ENCODE data around the gene PIGP. TPM values are rescaled to one million over a fixed set of nuclear protein-coding genes. Genes with fewer than 3 reads are reported as not detected.

PIGP gene
- total and polyA plus RNA-seq, 2 of the 13 experiments (the other 11 are each of a cell fraction or from before 2014, with no cell fraction given): 14.8 to 33.4 TPM

DNA sequence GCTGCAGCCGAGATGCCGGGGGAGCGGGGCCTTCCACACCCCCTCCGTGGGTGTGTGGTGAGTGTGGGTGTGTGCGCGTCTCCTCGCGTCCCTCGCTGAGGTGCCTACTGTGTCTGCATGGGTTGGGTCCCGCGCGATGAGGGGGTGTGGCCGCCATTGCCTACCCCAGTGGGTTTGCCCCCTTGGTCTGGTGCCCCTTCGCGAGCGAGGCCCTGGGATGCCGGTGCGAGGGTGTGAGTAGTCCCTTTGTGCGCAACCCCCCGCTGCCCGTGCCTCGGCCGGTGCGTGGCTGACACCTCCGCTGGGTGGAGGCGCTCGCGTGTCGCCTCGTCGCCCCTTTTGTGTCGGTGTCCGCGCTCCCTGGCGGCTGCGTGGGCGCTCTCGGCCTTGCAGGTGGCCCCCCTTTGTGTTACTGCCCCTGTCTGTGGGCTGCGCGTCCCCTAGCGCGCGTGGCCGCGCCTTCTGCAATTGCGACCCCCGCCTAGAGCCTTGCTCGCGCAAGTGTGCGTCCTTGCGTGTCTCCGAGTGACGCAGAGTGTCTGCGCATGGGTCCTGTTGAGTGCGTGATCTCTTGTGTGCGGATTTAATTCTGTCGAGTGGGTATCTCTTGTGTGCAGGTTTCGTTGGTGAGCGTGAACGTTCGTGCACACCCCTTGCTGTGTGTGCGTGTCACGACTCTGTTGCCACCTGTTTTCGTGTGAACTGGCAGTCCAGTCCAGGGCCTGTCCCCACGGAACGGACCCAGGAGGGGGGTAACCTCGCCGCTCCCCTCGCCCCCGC, 736 bp upstream of the PIGP start (continued):
- TF ChIP-seq ARNT2 (CRISPR knock-in tag; IDR thresholded peaks at IDR 0.05; ENCODE audit: low read depth): no peak
- no peak for TF ChIP-seq HNRNPK (IDR thresholded peaks at IDR 0.05; ENCODE audit: low read depth, low read length, poor library complexity, severe bottlenecking)
- no peak for TF ChIP-seq ZSCAN31 (CRISPR knock-in tag; IDR thresholded peaks at IDR 0.05; ENCODE audit: low read depth)
- no peak for TF ChIP-seq GPN1 (CRISPR knock-in tag; IDR thresholded peaks at IDR 0.05; ENCODE audit: borderline replicate concordance)
- no peak for TF ChIP-seq ZNF841 (CRISPR knock-in tag; IDR thresholded peaks at IDR 0.05; ENCODE audit: borderline replicate concordance)
- TF ChIP-seq, protein P1, sequence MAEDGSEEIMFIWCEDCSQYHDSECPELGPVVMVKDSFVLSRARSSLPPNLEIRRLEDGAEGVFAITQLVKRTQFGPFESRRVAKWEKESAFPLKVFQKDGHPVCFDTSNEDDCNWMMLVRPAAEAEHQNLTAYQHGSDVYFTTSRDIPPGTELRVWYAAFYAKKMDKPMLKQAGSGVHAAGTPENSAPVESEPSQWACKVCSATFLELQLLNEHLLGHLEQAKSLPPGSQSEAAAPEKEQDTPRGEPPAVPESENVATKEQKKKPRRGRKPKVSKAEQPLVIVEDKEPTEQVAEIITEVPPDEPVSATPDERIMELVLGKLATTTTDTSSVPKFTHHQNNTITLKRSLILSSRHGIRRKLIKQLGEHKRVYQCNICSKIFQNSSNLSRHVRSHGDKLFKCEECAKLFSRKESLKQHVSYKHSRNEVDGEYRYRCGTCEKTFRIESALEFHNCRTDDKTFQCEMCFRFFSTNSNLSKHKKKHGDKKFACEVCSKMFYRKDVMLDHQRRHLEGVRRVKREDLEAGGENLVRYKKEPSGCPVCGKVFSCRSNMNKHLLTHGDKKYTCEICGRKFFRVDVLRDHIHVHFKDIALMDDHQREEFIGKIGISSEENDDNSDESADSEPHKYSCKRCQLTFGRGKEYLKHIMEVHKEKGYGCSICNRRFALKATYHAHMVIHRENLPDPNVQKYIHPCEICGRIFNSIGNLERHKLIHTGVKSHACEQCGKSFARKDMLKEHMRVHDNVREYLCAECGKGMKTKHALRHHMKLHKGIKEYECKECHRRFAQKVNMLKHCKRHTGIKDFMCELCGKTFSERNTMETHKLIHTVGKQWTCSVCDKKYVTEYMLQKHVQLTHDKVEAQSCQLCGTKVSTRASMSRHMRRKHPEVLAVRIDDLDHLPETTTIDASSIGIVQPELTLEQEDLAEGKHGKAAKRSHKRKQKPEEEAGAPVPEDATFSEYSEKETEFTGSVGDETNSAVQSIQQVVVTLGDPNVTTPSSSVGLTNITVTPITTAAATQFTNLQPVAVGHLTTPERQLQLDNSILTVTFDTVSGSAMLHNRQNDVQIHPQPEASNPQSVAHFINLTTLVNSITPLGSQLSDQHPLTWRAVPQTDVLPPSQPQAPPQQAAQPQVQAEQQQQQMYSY (CRISPR knock-in tag; IDR thresholded peaks at IDR 0.05): no peak
- TF ChIP-seq XBP1 (CRISPR knock-in tag; IDR thresholded peaks at IDR 0.05): no peak
- no peak for TF ChIP-seq ZNF878 (CRISPR knock-in tag; IDR thresholded peaks at IDR 0.05)
- no peak; the same call in 1 of the 2 replicates for TF ChIP-seq TAF1 (CRISPR knock-in tag; IDR thresholded peaks at IDR 0.05)
- TF ChIP-seq, protein P2, sequence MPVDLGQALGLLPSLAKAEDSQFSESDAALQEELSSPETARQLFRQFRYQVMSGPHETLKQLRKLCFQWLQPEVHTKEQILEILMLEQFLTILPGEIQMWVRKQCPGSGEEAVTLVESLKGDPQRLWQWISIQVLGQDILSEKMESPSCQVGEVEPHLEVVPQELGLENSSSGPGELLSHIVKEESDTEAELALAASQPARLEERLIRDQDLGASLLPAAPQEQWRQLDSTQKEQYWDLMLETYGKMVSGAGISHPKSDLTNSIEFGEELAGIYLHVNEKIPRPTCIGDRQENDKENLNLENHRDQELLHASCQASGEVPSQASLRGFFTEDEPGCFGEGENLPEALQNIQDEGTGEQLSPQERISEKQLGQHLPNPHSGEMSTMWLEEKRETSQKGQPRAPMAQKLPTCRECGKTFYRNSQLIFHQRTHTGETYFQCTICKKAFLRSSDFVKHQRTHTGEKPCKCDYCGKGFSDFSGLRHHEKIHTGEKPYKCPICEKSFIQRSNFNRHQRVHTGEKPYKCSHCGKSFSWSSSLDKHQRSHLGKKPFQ (CRISPR knock-in tag; IDR thresholded peaks at IDR 0.05; ENCODE audit: insufficient replicate concordance): no peak
- TF ChIP-seq REL (CRISPR knock-in tag; conservative IDR thresholded peaks at IDR 0.05): 0 out of 2 replicates have a peak, but pooled peaks have one; percentile 47
- no peak for TF ChIP-seq NPAS2 (CRISPR knock-in tag; IDR thresholded peaks at IDR 0.05; ENCODE audit: borderline replicate concordance)
- TF ChIP-seq, protein P3, sequence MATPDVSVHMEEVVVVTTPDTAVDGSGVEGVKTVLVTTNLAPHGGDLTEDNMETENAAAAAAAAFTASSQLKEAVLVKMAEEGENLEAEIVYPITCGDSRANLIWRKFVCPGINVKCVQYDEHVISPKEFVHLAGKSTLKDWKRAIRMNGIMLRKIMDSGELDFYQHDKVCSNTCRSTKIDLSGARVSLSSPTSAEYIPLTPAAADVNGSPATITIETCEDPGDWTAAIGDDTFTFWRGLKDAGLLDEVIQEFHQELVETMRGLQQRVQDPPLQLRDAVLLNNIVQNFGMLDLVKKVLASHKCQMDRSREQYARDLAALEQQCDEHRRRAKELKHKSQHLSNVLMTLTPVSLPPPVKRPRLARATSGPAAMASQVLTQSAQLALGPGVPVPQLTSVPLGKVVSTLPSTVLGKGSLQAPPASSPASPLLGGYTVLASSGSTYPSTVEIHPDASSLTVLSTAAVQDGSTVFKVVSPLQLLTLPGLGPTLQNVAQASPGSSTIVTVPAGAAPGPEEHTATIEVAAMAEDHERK (CRISPR knock-in tag; IDR thresholded peaks at IDR 0.05; ENCODE audit: low read depth): no peak
- TF ChIP-seq, protein P4, sequence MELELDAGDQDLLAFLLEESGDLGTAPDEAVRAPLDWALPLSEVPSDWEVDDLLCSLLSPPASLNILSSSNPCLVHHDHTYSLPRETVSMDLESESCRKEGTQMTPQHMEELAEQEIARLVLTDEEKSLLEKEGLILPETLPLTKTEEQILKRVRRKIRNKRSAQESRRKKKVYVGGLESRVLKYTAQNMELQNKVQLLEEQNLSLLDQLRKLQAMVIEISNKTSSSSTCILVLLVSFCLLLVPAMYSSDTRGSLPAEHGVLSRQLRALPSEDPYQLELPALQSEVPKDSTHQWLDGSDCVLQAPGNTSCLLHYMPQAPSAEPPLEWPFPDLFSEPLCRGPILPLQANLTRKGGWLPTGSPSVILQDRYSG (CRISPR knock-in tag; IDR thresholded peaks at IDR 0.05): no peak
- no peak for TF ChIP-seq ZFP62 (CRISPR knock-in tag; IDR thresholded peaks at IDR 0.05)
- TF ChIP-seq KDM2A (CRISPR knock-in tag; IDR thresholded peaks at IDR 0.05; ENCODE audit: borderline replicate concordance, low read depth): peak; percentile 76
- TF ChIP-seq, protein P5, sequence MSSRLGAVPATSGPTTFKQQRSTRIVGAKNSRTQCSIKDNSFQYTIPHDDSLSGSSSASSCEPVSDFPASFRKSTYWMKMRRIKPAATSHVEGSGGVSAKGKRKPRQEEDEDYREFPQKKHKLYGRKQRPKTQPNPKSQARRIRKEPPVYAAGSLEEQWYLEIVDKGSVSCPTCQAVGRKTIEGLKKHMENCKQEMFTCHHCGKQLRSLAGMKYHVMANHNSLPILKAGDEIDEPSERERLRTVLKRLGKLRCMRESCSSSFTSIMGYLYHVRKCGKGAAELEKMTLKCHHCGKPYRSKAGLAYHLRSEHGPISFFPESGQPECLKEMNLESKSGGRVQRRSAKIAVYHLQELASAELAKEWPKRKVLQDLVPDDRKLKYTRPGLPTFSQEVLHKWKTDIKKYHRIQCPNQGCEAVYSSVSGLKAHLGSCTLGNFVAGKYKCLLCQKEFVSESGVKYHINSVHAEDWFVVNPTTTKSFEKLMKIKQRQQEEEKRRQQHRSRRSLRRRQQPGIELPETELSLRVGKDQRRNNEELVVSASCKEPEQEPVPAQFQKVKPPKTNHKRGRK (CRISPR knock-in tag; IDR thresholded peaks at IDR 0.05): no peak
- no peak for TF ChIP-seq MXI1 (IDR thresholded peaks at IDR 0.05; ENCODE audit: borderline replicate concordance, low read depth, low read length)
- TF ChIP-seq ZNF879 (CRISPR knock-in tag; IDR thresholded peaks at IDR 0.05): 0 out of 2 replicates have a peak, but pooled peaks have one; percentile 63
